OCI-LY7 (cell line): ENCODE measurements around the gene PLEKHM3. TPM values are rescaled to one million over a fixed set of nuclear protein-coding genes. Genes with fewer than 3 reads are reported as not detected.

Source experiments
- BruUV-seq: library from RNA; stranded (reverse); fragments of 400-500 nt; replicated peaks from 2 replicates; lab custom pipeline; 2021; lab: Mats Ljungman, UMichigan
- CTCF ChIA-PET: fragments of 300-600 bp; sonication (Branson Sonifier 250); formaldehyde crosslinking; loops from one replicate; lab custom pipeline; 2022; ENCODE audit warnings: antibody characterized with exemption; ENCODE audit not compliant: unreplicated experiment; lab: Charles Lee
- POLR2A ChIA-PET: fragments of 300-600 bp; sonication (Branson Sonifier 250); formaldehyde crosslinking; loops from one replicate; lab custom pipeline; 2022; ENCODE audit warnings: antibody characterized with exemption; lab: Charles Lee
- DNase-seq: peaks from one replicate; pipeline ENCODE4 v3.0.0-alpha.2; 2015; ENCODE audit warnings: low spot score
- H2AFZ ChIP-seq: fragments of 200-600 bp; sonication (generic), shearing (Covaris generic); 2 replicates; pipeline ENCODE4 v1.6.1; 2014; ENCODE audit warnings: mild to moderate bottlenecking, antibody characterized with exemption, low read length, moderate library complexity
- H3K27ac ChIP-seq: fragments of 200-600 bp; sonication (generic); 2 replicates; pipeline ENCODE4 v1.5.1; 2014; ENCODE audit warnings: mixed run types, low read depth, mild to moderate bottlenecking, moderate library complexity, low read length, inconsistent platforms; ENCODE audit not compliant: poor library complexity, severe bottlenecking
- H3K36me3 ChIP-seq: fragments of 200-600 bp; sonication (generic); 2 replicates; pipeline ENCODE4 v1.6.1; 2014; ENCODE audit warnings: mild to moderate bottlenecking, antibody characterized with exemption, low read length, moderate library complexity, mixed read lengths; ENCODE audit not compliant: insufficient read depth
- H3K4me1 ChIP-seq: fragments of 200-600 bp; sonication (generic); 2 replicates; pipeline ENCODE4 v1.5.1; 2014; ENCODE audit warnings: mild to moderate bottlenecking, low read length; ENCODE audit not compliant: insufficient read depth, poor library complexity, severe bottlenecking
- H3K4me2 ChIP-seq: fragments of 200-600 bp; sonication (generic); 2 replicates; pipeline ENCODE4 v1.6.1; 2014; ENCODE audit warnings: mild to moderate bottlenecking, low read length
- H3K4me3 ChIP-seq: fragments of 200-600 bp; sonication (generic); 2 replicates; pipeline ENCODE4 v1.5.1; 2014; ENCODE audit warnings: mild to moderate bottlenecking, low read depth, low read length; ENCODE audit not compliant: poor library complexity, severe bottlenecking
- H3K79me2 ChIP-seq: fragments of 200-600 bp; sonication (generic); 2 replicates; pipeline ENCODE4 v1.6.1; 2016; ENCODE audit warnings: low read depth, mild to moderate bottlenecking, low read length, moderate library complexity, mixed read lengths; ENCODE audit not compliant: insufficient read depth
- H3K9me2 ChIP-seq: fragments of 200-600 bp; sonication (generic); 2 replicates; pipeline ENCODE4 v1.6.1; 2016; ENCODE audit warnings: mild to moderate bottlenecking, low read length, mixed read lengths; ENCODE audit not compliant: insufficient read depth
- H3K9me3 ChIP-seq: fragments of 200-600 bp; sonication (generic); 2 replicates; pipeline ENCODE4 v1.6.1; 2014; ENCODE audit warnings: mild to moderate bottlenecking, mixed run types, low read length, mixed read lengths
- H4K20me1 ChIP-seq: fragments of 200-600 bp; sonication (generic); 2 replicates; pipeline ENCODE4 v1.6.1; 2014; ENCODE audit warnings: mild to moderate bottlenecking, antibody characterized with exemption, low read length, moderate library complexity, mixed read lengths; ENCODE audit not compliant: insufficient read depth
- EZH2phosphoT487 ChIP-seq: fragments of 200-600 bp; sonication (generic); IDR thresholded peaks from 2 replicates; pipeline ENCODE4 v1.6.1; 2018; ENCODE audit warnings: low read depth, borderline replicate concordance, mild to moderate bottlenecking, mixed run types, antibody characterized with exemption, low read length, moderate library complexity, mixed read lengths
- intact Hi-C: fragments of 100-400 bp; cut with micrococcal nuclease; formaldehyde crosslinking; loops from one replicate; pipeline ENCODE4 v1.10.0; 2022; ENCODE audit not compliant: unreplicated experiment
- total RNA-seq, 2 experiments: library from RNA; depleted of rRNA in 1 of 2; stranded (reverse); fragments of >200 nt in 1 of 2; shearing (Covaris generic) in 1 of 2; gene quantifications; 2 replicates each; pipeline ENCODE4 v1.2.3, GENCODE V29; 2014 to 2022
- TF ChIP-seq, protein P1 (sequence below): fragments of 200-600 bp; sonication (generic); conservative IDR thresholded peaks from 2 replicates; pipeline ENCODE4 v1.5.1; 2014; ENCODE audit warnings: mild to moderate bottlenecking, antibody characterized with exemption, low read length, moderate library complexity, mixed read lengths

Gene PLEKHM3
- total RNA-seq, 2 experiments from 2014 or later = 3.7 to 6.3 TPM

GRCh38 chr2:207914716-207915115 lies 110.6 kb downstream of the PLEKHM3 start:
- Histone ChIP-seq H3K4me2 (no peak overlapping the region), H3K4me3 (no peak overlapping the region), H4K20me1 (no peaks in the 10 kb centered on the region), H3K36me3 (no peaks in the 10 kb centered on the region), H2AFZ (no peak overlapping the region), H3K27ac (no peak overlapping the region), H3K79me2 (no peaks in the 10 kb centered on the region), H3K9me2 (no peaks in the 10 kb centered on the region), H3K4me1 (no peaks in the 10 kb centered on the region), H3K9me3 (no peaks in the 10 kb centered on the region)
- ChIA-PET POLR2A (interaction anchor here (0.6 kb wide), 1 partner anchor 508 kb away, joined by 9 read pairs; no protein-coding TSS in a partner anchor), CTCF (no interaction called here)
- BruUV-seq = no TSS peak
- intact Hi-C loops = no loop called here
- no peak for DNase-seq
- TF ChIP-seq, protein P1, sequence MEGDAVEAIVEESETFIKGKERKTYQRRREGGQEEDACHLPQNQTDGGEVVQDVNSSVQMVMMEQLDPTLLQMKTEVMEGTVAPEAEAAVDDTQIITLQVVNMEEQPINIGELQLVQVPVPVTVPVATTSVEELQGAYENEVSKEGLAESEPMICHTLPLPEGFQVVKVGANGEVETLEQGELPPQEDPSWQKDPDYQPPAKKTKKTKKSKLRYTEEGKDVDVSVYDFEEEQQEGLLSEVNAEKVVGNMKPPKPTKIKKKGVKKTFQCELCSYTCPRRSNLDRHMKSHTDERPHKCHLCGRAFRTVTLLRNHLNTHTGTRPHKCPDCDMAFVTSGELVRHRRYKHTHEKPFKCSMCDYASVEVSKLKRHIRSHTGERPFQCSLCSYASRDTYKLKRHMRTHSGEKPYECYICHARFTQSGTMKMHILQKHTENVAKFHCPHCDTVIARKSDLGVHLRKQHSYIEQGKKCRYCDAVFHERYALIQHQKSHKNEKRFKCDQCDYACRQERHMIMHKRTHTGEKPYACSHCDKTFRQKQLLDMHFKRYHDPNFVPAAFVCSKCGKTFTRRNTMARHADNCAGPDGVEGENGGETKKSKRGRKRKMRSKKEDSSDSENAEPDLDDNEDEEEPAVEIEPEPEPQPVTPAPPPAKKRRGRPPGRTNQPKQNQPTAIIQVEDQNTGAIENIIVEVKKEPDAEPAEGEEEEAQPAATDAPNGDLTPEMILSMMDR = no peak
- TF ChIP-seq EZH2phosphoT487 = no peak

- BruUV-seq = no TSS peak
- Histone ChIP-seq H3K36me3 (no peaks in the 10 kb centered on the region), H4K20me1 (no peaks in the 10 kb centered on the region), H3K9me3 (no peaks in the 10 kb centered on the region), H3K27ac (no peak overlapping the region), H3K79me2 (no peaks in the 10 kb centered on the region), H3K4me1 (no peaks in the 10 kb centered on the region), H3K4me2 (no peak overlapping the region), H3K9me2 (no peaks in the 10 kb centered on the region), H3K4me3 (no peak overlapping the region), H2AFZ (no peak overlapping the region)
- no peak for DNase-seq
- ChIA-PET POLR2A (interaction anchor here (0.8 to 1.0 kb wide), 2 partner anchors 22 to 35 kb away, joined by 3 to 4 read pairs; no protein-coding TSS in a partner anchor), CTCF (no interaction called here)
- intact Hi-C loops = no loop called here
- TF ChIP-seq EZH2phosphoT487 = no peak
- TF ChIP-seq, protein P1 = no peak
Observed at GRCh38 chr2:207913772-207914358, 111.5 kb downstream of the PLEKHM3 start.

GRCh38 chr2:207911856-207912255 lies 113.5 kb downstream of the PLEKHM3 start:
- no peak for DNase-seq
- ChIA-PET CTCF (no interaction called here), POLR2A (no interaction called here)
- Histone ChIP-seq H3K79me2 (no peaks in the 10 kb centered on the region), H3K9me3 (no peaks in the 10 kb centered on the region), H3K4me2 (no peak overlapping the region), H3K36me3 (no peaks in the 10 kb centered on the region), H3K9me2 (no peaks in the 10 kb centered on the region), H3K4me3 (no peak overlapping the region), H2AFZ (no peak overlapping the region), H4K20me1 (no peaks in the 10 kb centered on the region), H3K4me1 (no peaks in the 10 kb centered on the region), H3K27ac (no peak overlapping the region)
- BruUV-seq = no TSS peak
- intact Hi-C loops = no loop called here
- TF ChIP-seq, protein P1 = no peak
- no peak for TF ChIP-seq EZH2phosphoT487
